ENCODE measurements around the gene FBXL13.
"Not testable (repeated sequence)": the region's sequence is repeated elsewhere in the genome, so short reads cannot be mapped to it uniquely, and the experiment has no call there.

Gene FBXL13

GRCh38 chr7:103106703-103107070 is 32.1 kb upstream of the FBXL13 start:
- H3K27ac ChIP-seq (ENCODE audit: low read length); H3K36me3 ChIP-seq (ENCODE audit: control insufficient read depth in 2 of 2, insufficient read depth in 2 of 2, low read length in 2 of 2); H3K9me3 ChIP-seq (ENCODE audit: control insufficient read depth in 2 of 2, low read length in 2 of 2); H3K9ac ChIP-seq (ENCODE audit: low read length in 2 of 2); H3K27me3 ChIP-seq (ENCODE audit: control insufficient read depth in 1 of 2, insufficient read depth in 2 of 2, low read length in 2 of 2): not testable (repeated sequence)
- Histone ChIP-seq H3K4me1 (ENCODE audit: control insufficient read depth, insufficient read depth, low read length) (peaks cover 11% of the 10 kb centered on the region), H3K4me3 (ENCODE audit: low read length in 2 of 2) (peak overlapping the region in 1 of 2 donors; percentile 15)

- Histone ChIP-seq H3K9ac (ENCODE audit: low read length in 2 of 2) (peak overlapping the region in 1 of 2 donors; percentile 13), H3K36me3 (ENCODE audit: control insufficient read depth in 2 of 2, insufficient read depth in 2 of 2, low read length in 2 of 2) (peaks cover 0 to 3% of the 10 kb centered on the region in 2 donors), H3K4me3 (ENCODE audit: low read length in 2 of 2) (peak overlapping the region in 1 of 2 donors; percentile 22), H3K27me3 (ENCODE audit: control insufficient read depth in 1 of 2, insufficient read depth in 2 of 2, low read length in 2 of 2) (no peaks in the 10 kb centered on the region), H3K27ac (ENCODE audit: low read length) (no peak overlapping the region), H3K4me1 (ENCODE audit: control insufficient read depth, insufficient read depth, low read length) (peaks cover 11% of the 10 kb centered on the region), H3K9me3 (ENCODE audit: control insufficient read depth in 2 of 2, low read length in 2 of 2) (no peaks in the 10 kb centered on the region)
These were observed 31.6 kb upstream of the FBXL13 start for GRCh38 chr7:103106005-103106702.

GRCh38 chr7:103101543-103101942 is 26.9 kb upstream of the FBXL13 start:
- Histone ChIP-seq H3K4me1 (ENCODE audit: control insufficient read depth, insufficient read depth, low read length) (peaks cover 6% of the 10 kb centered on the region), H3K27me3 (ENCODE audit: control insufficient read depth in 1 of 2, insufficient read depth in 2 of 2, low read length in 2 of 2) (no peaks in the 10 kb centered on the region), H3K27ac (ENCODE audit: low read length) (no peak overlapping the region), H3K4me3 (ENCODE audit: low read length in 2 of 2) (no peak overlapping the region), H3K36me3 (ENCODE audit: control insufficient read depth in 2 of 2, insufficient read depth in 2 of 2, low read length in 2 of 2) (peaks cover 8 to 10% of the 10 kb centered on the region in 2 donors), H3K9me3 (ENCODE audit: control insufficient read depth in 2 of 2, low read length in 2 of 2) (no peaks in the 10 kb centered on the region), H3K9ac (ENCODE audit: low read length in 2 of 2) (no peak overlapping the region)

GRCh38 chr7:103100348-103100747 is 25.8 kb upstream of the FBXL13 start:
- peaks cover 9 to 10% of the 10 kb centered on the region in 2 donors for H3K36me3 ChIP-seq (ENCODE audit: control insufficient read depth in 2 of 2, insufficient read depth in 2 of 2, low read length in 2 of 2)
- H3K27ac ChIP-seq (ENCODE audit: low read length) = no peak overlapping the region
- no peaks in the 10 kb centered on the region for H3K27me3 ChIP-seq (ENCODE audit: control insufficient read depth in 1 of 2, insufficient read depth in 2 of 2, low read length in 2 of 2)
- H3K4me3 ChIP-seq (ENCODE audit: low read length in 2 of 2) = no peak overlapping the region
- H3K9ac ChIP-seq (ENCODE audit: low read length in 2 of 2) = no peak overlapping the region
- H3K4me1 ChIP-seq (ENCODE audit: control insufficient read depth, insufficient read depth, low read length) = no peaks in the 10 kb centered on the region
- H3K9me3 ChIP-seq (ENCODE audit: control insufficient read depth in 2 of 2, low read length in 2 of 2) = no peaks in the 10 kb centered on the region

GRCh38 chr7:103097041-103097440 is 22.4 kb upstream of the FBXL13 start:
- Histone ChIP-seq H3K36me3 (ENCODE audit: control insufficient read depth in 2 of 2, insufficient read depth in 2 of 2, low read length in 2 of 2) (peaks cover 18 to 20% of the 10 kb centered on the region in 2 donors), H3K4me1 (ENCODE audit: control insufficient read depth, insufficient read depth, low read length) (no peaks in the 10 kb centered on the region), H3K4me3 (ENCODE audit: low read length in 2 of 2) (no peak overlapping the region), H3K9me3 (ENCODE audit: control insufficient read depth in 2 of 2, low read length in 2 of 2) (no peaks in the 10 kb centered on the region), H3K27ac (ENCODE audit: low read length) (no peak overlapping the region), H3K27me3 (ENCODE audit: control insufficient read depth in 1 of 2, insufficient read depth in 2 of 2, low read length in 2 of 2) (no peaks in the 10 kb centered on the region), H3K9ac (ENCODE audit: low read length in 2 of 2) (no peak overlapping the region)

- H3K4me3 ChIP-seq (ENCODE audit: low read length in 2 of 2); H3K27ac ChIP-seq (ENCODE audit: low read length); H3K27me3 ChIP-seq (ENCODE audit: control insufficient read depth in 1 of 2, insufficient read depth in 2 of 2, low read length in 2 of 2); H3K4me1 ChIP-seq (ENCODE audit: control insufficient read depth, insufficient read depth, low read length); H3K9me3 ChIP-seq (ENCODE audit: control insufficient read depth in 2 of 2, low read length in 2 of 2); H3K9ac ChIP-seq (ENCODE audit: low read length in 2 of 2): not testable (repeated sequence)
- peaks cover 18 to 20% of the 10 kb centered on the region in 2 donors for H3K36me3 ChIP-seq (ENCODE audit: control insufficient read depth in 2 of 2, insufficient read depth in 2 of 2, low read length in 2 of 2)
These were observed 21.0 kb upstream of the FBXL13 start for GRCh38 chr7:103095558-103095957.

- Histone ChIP-seq H3K4me1 (ENCODE audit: control insufficient read depth, insufficient read depth, low read length) (no peaks in the 10 kb centered on the region), H3K9me3 (ENCODE audit: control insufficient read depth in 2 of 2, low read length in 2 of 2) (no peaks in the 10 kb centered on the region), H3K36me3 (ENCODE audit: control insufficient read depth in 2 of 2, insufficient read depth in 2 of 2, low read length in 2 of 2) (peaks cover 19 to 20% of the 10 kb centered on the region in 2 donors), H3K27me3 (ENCODE audit: control insufficient read depth in 1 of 2, insufficient read depth in 2 of 2, low read length in 2 of 2) (no peaks in the 10 kb centered on the region), H3K27ac (ENCODE audit: low read length) (no peak overlapping the region), H3K9ac (ENCODE audit: low read length in 2 of 2) (no peak overlapping the region), H3K4me3 (ENCODE audit: low read length in 2 of 2) (no peak overlapping the region)
These were observed 19.5 kb upstream of the FBXL13 start for GRCh38 chr7:103094102-103094501.

- Histone ChIP-seq H3K9me3 (ENCODE audit: control insufficient read depth in 2 of 2, low read length in 2 of 2) (no peaks in the 10 kb centered on the region), H3K4me1 (ENCODE audit: control insufficient read depth, insufficient read depth, low read length) (no peaks in the 10 kb centered on the region), H3K4me3 (ENCODE audit: low read length in 2 of 2) (no peak overlapping the region), H3K27me3 (ENCODE audit: control insufficient read depth in 1 of 2, insufficient read depth in 2 of 2, low read length in 2 of 2) (no peaks in the 10 kb centered on the region), H3K9ac (ENCODE audit: low read length in 2 of 2) (no peak overlapping the region), H3K27ac (ENCODE audit: low read length) (no peak overlapping the region), H3K36me3 (ENCODE audit: control insufficient read depth in 2 of 2, insufficient read depth in 2 of 2, low read length in 2 of 2) (peaks cover 22 to 23% of the 10 kb centered on the region in 2 donors)
These were observed 18.8 kb upstream of the FBXL13 start for GRCh38 chr7:103093429-103093828.

GRCh38 chr7:103092321-103092720 is 17.7 kb upstream of the FBXL13 start:
- not testable (repeated sequence) for H3K27ac ChIP-seq (ENCODE audit: low read length); H3K4me1 ChIP-seq (ENCODE audit: control insufficient read depth, insufficient read depth, low read length); H3K9ac ChIP-seq (ENCODE audit: low read length in 2 of 2); H3K9me3 ChIP-seq (ENCODE audit: control insufficient read depth in 2 of 2, low read length in 2 of 2); H3K4me3 ChIP-seq (ENCODE audit: low read length in 2 of 2); H3K27me3 ChIP-seq (ENCODE audit: control insufficient read depth in 1 of 2, insufficient read depth in 2 of 2, low read length in 2 of 2)
- H3K36me3 ChIP-seq (ENCODE audit: control insufficient read depth in 2 of 2, insufficient read depth in 2 of 2, low read length in 2 of 2) = peaks cover 18 to 20% of the 10 kb centered on the region in 2 donors

- Histone ChIP-seq H3K36me3 (ENCODE audit: control insufficient read depth in 2 of 2, insufficient read depth in 2 of 2, low read length in 2 of 2) (peaks cover 10 to 11% of the 10 kb centered on the region in 2 donors), H3K27ac (ENCODE audit: low read length) (no peak overlapping the region), H3K4me1 (ENCODE audit: control insufficient read depth, insufficient read depth, low read length) (no peaks in the 10 kb centered on the region), H3K27me3 (ENCODE audit: control insufficient read depth in 1 of 2, insufficient read depth in 2 of 2, low read length in 2 of 2) (no peaks in the 10 kb centered on the region), H3K9me3 (ENCODE audit: control insufficient read depth in 2 of 2, low read length in 2 of 2) (no peaks in the 10 kb centered on the region), H3K4me3 (ENCODE audit: low read length in 2 of 2) (no peak overlapping the region), H3K9ac (ENCODE audit: low read length in 2 of 2) (no peak overlapping the region)
These were observed 8.6 kb upstream of the FBXL13 start for GRCh38 chr7:103083210-103083609.

- no peaks in the 10 kb centered on the region for H3K9me3 ChIP-seq (ENCODE audit: control insufficient read depth in 2 of 2, low read length in 2 of 2)
- H3K9ac ChIP-seq (ENCODE audit: low read length in 2 of 2) = no peak overlapping the region
- peaks cover 10 to 11% of the 10 kb centered on the region in 2 donors for H3K36me3 ChIP-seq (ENCODE audit: control insufficient read depth in 2 of 2, insufficient read depth in 2 of 2, low read length in 2 of 2)
- H3K4me1 ChIP-seq (ENCODE audit: control insufficient read depth, insufficient read depth, low read length) = no peaks in the 10 kb centered on the region
- H3K4me3 ChIP-seq (ENCODE audit: low read length in 2 of 2) = no peak overlapping the region
- H3K27ac ChIP-seq (ENCODE audit: low read length) = no peak overlapping the region
- H3K27me3 ChIP-seq (ENCODE audit: control insufficient read depth in 1 of 2, insufficient read depth in 2 of 2, low read length in 2 of 2) = no peaks in the 10 kb centered on the region
These were observed 7.9 kb upstream of the FBXL13 start for GRCh38 chr7:103082497-103082896.
